ENCODE measurements around the gene MTMR4.

GRCh38 chr17:58514770-58515157 lies 326 bp upstream of the MTMR4 start:
- no peak for TF ChIP-seq MAX (IDR thresholded peaks at IDR 0.05)
- no peak for TF ChIP-seq CTCF (IDR thresholded peaks at IDR 0.05 in 2 of 3, conservative IDR thresholded peaks at IDR 0.05 in 1 of 3; ENCODE audit: borderline replicate concordance in 1 of 3, insufficient read depth in 1 of 3, low read depth in 2 of 3, low read length in 2 of 3)
- TF ChIP-seq POLR2A (IDR thresholded peaks at IDR 0.05; ENCODE audit: borderline replicate concordance, extremely low read depth, insufficient read depth, insufficient read length), result no peak
- no peak for TF ChIP-seq RAD21 (IDR thresholded peaks at IDR 0.05; ENCODE audit: low read depth)
- TF ChIP-seq EZH2 (IDR thresholded peaks at IDR 0.05), result no peak
